Measurements from ENCODE around the gene TMEM63C.

Gene TMEM63C

GRCh38 chr14:77303417-77304156 is 122.0 kb downstream of the TMEM63C start:
- no peak overlapping the region for H3K27ac ChIP-seq
- no peaks in the 10 kb centered on the region for H3K9me3 ChIP-seq
- H3K4me3 ChIP-seq (ENCODE audit: low read depth in 1 of 2, low read length in 1 of 2), result no peak overlapping the region
- no peak for TF ChIP-seq CTCF (IDR thresholded peaks at IDR 0.05)
- H3K4me1 ChIP-seq (ENCODE audit: control insufficient read depth in 1 of 2, insufficient read depth in 1 of 2, low read depth in 1 of 2, low read length in 1 of 2), result peaks cover under 1 to 3% of the 10 kb centered on the region in 2 experiments
- H3K36me3 ChIP-seq, result no peaks in the 10 kb centered on the region
- no peaks in the 10 kb centered on the region for H3K27me3 ChIP-seq

DNA sequence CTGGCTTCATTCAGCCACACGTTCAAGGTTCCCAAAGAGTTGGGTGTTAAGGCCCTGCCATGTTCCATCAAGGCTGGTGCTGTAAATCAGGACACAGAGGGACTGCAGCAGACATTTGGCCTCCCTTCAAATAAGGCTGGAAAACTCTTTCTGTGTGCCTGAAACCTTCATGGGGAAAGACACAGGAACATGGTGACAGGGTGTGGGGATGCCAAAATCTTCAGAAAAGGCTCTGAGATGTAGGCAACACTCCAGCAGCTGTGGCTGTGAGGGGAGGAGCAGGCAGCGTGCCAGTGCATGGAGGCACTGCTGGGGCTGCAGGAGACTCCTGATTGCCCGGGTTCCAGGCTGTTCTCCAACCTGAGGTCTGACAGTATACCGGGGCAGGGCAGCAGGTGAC is 124.1 kb downstream of the TMEM63C start:
- H3K27ac ChIP-seq, result no peak overlapping the region
- TF ChIP-seq CTCF (IDR thresholded peaks at IDR 0.05), result no peak
- H3K4me1 ChIP-seq (ENCODE audit: control insufficient read depth in 1 of 2, insufficient read depth in 1 of 2, low read depth in 1 of 2, low read length in 1 of 2), result peaks cover 9 to 16% of the 10 kb centered on the region in 2 experiments
- H3K4me3 ChIP-seq (ENCODE audit: low read depth in 1 of 2, low read length in 1 of 2), result no peak overlapping the region
- H3K27me3 ChIP-seq, result no peaks in the 10 kb centered on the region
- H3K36me3 ChIP-seq, result no peaks in the 10 kb centered on the region
- H3K9me3 ChIP-seq, result no peaks in the 10 kb centered on the region

GRCh38 chr14:77306416-77306815 is 124.8 kb downstream of the TMEM63C start:
- Histone ChIP-seq H3K4me1 (ENCODE audit: control insufficient read depth in 1 of 2, insufficient read depth in 1 of 2, low read depth in 1 of 2, low read length in 1 of 2) (peaks cover 14 to 21% of the 10 kb centered on the region in 2 experiments), H3K36me3 (no peaks in the 10 kb centered on the region), H3K9me3 (no peaks in the 10 kb centered on the region), H3K27me3 (no peaks in the 10 kb centered on the region), H3K27ac (no peak overlapping the region), H3K4me3 (ENCODE audit: low read depth in 1 of 2, low read length in 1 of 2) (no peak overlapping the region)
- no peak for TF ChIP-seq CTCF (IDR thresholded peaks at IDR 0.05)

DNA sequence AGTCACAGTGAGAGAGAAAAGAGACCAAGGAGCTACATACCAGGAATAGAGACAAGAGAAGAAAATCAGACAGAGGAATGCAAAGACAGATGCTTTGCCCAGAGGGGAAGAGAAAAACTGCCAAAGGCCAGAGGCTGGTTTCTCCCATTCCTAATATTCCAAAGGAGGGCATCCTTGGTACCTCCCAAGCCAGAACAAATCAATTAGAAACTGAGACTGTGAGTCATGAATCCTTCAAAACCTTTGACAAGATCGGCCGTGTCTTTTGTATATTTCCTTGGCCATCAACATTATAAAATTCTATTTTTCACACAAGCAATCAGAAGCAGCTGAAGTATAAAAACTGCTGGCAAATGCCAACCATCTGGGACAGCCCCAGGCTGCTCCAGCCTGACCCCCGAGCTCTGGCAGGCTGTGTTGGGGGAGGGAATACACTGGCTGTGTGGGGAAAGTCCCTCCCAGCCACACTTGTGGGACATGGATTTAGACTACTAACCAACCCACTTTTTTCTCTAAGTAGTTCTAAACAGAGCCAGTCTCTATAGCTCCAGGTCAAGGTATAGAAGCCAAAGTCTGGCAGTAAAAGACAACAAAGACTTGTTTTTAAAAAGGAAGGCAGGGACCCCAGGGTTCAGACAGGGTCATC is 125.4 kb downstream of the TMEM63C start:
- H3K4me3 ChIP-seq (ENCODE audit: low read depth in 1 of 2, low read length in 1 of 2), result no peak overlapping the region
- peaks cover 14 to 22% of the 10 kb centered on the region in 2 experiments for H3K4me1 ChIP-seq (ENCODE audit: control insufficient read depth in 1 of 2, insufficient read depth in 1 of 2, low read depth in 1 of 2, low read length in 1 of 2)
- H3K27ac ChIP-seq, result no peak overlapping the region
- no peaks in the 10 kb centered on the region for H3K36me3 ChIP-seq
- TF ChIP-seq CTCF (IDR thresholded peaks at IDR 0.05), result no peak
- H3K9me3 ChIP-seq, result no peaks in the 10 kb centered on the region
- no peaks in the 10 kb centered on the region for H3K27me3 ChIP-seq
